GM19324 (cell line): ENCODE measurements around the gene ZDHHC18.
"Not testable (repeated sequence)": the region's sequence is repeated elsewhere in the genome, so short reads cannot be mapped to it uniquely, and the experiment has no call there.

Experiments
- ATAC-seq: cut with Tn5 transposase; IDR thresholded peaks from one replicate; pipeline ENCODE4 v1.9.1; 2021; ENCODE audit warnings: mild to moderate bottlenecking, moderate library complexity; ENCODE audit not compliant: unreplicated experiment, low FRiP score

Gene ZDHHC18

DNA sequence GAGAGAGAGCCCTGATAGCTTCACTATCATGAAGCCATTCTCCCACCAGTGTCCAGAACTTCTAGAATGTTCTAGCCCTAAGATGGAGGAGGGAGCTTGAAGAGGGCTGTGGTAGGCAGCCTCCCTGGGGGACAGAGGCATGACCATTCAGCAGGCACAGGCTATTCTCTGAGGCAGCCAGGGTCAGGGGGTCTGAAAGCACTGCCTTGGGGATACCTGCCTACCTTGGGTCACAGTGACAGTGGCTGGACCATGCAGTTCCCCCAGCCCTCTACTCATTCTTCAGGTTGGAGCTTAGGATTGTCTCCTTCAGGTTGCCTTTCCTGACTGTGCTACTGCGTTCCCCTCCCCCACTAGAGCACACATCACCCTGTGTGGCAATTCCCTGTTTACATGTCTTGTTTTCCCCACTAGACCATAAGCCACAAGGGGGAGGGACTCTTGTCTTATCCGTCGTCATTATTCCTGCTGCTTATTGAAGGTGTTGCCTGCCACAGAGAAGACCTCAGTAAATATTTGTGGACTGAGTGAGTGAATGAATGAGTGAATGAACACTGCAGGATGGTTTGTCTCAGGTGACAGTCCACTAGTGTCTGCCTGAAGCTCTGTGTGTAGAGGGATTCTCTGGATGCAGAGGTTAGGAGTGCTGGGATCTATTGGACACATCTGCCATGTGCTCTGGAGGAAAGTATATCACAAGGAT lies 5.2 kb downstream of the ZDHHC18 start:
- no peak for ATAC-seq

DNA sequence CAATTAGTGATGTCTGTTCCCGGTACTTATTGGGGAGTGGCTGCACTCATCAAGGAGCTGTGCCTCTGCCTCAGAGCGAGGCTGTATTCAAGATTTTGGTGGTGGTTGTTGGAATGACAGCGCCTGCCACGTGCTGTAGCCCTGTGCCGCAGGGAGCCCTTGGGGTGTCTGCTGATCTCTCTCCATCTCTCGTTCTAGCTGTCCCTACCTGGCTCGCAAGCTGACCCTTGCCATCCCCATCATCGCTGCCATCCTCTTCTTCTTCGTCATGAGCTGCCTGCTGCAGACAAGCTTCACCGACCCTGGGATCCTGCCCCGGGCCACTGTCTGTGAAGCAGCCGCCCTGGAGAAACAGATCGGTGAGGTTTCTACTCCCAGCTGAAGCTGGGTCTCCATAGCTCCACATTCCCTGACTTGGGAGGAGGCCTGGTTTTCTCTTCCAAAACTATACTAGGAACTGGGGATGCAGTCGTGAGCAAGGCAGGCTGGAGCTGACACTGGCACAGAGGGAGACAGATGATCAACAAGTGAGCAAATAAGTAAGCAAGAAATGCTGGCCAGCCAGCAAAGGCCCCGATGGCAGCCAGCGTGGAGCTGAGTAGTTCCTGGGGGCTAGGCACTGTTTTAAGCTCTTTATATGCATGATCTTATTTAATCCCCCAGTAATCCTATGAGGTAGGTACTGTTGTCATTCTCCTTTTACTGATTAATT lies 5.9 kb downstream of the ZDHHC18 start:
- no peak for ATAC-seq

DNA sequence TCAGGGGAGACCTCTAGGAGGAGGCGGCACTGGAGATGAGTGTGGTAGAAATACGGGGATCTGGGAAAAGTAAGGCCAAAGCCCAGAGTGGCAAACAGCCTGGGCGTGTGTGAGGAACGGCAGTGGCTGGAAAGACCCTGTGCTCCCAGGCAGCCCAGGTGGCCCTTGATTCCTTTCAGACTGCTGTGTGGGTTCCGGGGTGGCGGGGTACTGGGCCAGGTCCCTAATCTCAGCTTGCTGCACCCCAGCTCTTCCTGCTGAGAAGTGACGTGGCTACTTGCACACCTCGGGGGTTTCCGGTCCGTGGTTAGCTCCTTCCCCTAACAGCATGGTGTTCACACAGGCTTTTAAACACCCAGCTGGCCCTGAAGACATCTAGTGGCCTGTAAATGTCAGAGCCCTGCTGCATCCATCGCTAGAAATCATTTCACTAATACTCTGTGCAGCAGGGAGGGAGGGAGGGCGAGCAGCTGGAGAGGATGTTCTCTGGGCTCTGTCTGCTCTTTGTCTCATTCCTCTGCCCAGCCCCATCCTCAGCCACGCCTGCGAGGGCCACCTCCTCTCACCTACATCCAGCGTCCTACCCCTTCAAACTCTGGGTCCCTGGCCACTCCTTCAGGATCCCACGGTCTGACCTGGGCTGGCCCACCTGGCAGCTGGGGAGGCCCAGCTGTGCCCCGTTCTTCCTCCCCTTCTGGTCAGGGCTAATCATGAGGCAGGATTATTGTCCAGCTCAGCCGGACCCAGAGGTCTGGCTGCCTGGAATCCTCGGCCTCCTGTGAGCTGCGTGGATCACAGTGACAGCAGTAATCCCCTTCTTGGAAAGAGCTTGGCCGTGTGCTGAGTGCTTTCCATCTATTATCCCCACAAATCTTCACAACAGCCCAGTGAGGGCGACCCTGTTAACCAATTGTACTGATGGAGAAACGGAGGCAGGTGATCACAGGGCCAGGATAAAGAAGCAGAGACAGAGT lies 7.2 kb downstream of the ZDHHC18 start:
- peak; percentile 61 for ATAC-seq

DNA sequence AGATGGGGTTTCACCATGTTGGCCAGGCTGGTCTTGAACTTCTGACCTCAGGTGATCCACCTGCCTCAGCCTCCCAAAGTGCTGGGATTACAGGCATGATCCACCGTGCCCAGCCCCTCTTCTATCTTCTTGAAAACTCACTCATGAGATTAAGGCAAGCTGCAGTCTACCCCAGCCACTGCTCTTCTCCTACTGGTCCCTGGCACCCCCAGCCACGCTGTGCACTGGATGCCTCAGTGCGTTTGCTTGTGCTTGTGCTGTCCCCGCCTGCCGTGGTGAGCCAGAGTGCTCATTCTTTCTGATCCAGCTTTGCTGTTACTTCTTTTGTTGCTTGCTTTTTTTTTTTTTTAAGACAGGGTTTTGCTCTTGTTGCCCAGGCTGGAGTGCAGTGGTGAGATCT lies 11.2 kb downstream of the ZDHHC18 start:
- not testable (repeated sequence) for ATAC-seq

DNA sequence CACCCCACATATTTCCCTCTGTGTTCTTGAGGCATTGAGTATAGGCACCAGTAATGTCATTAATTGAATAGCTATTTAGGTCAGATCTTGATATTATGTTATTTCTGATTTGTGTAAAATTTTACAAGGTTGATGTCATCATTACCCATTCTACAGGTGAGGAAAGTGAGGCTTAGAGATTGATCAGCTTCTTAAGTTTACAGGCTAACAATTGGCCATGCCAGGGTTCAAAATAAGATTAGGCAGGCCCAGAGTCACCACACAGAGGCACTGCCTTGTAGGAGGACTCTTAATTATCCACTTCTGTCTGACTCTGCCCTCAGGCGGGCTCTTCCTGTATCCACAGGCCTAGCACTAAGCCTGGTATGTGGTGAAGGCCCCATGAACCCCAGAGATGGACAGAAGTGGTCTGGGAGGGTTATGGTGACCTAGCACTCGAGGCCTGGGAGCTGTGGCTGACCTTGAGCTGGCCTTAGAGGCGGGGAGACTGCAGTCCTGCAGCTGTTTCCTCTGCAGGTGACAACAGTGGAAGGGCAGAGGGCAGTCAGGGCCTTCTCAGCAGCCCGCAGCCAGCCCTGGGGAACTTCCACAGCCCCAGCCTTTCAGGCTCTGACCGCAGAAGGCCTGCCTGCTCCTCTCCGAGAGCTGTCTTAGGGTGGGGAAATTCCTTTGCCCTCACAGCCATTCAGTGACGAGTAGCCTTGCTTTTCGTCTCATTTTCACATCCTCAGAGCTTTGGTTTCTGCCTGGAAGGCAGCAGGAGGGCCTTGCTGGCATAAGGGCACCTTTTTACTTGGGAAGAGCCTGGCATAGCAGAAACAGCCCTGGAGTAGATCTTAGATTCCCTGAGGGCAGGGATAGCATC lies 12.2 kb downstream of the ZDHHC18 start:
- ATAC-seq: peak; percentile 77

DNA sequence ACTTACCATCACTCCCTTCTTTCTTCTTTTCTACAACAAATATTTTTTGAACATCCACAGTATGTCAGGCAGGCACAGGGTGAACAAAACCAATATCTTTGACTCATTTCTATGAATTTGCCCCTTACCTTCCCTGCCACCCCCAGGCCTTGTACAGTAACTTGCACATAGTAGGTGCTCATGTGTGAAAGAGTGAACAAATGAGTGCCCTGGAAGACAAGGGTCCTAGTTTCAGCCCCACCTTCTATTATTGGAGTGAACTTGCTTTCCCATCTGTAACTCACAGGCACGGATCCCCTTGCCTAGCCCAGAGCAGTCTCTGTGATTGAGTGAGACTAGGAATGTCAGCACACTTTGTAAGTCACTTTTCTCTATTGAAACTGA lies 12.8 kb downstream of the ZDHHC18 start:
- peak; percentile 6 for ATAC-seq

DNA sequence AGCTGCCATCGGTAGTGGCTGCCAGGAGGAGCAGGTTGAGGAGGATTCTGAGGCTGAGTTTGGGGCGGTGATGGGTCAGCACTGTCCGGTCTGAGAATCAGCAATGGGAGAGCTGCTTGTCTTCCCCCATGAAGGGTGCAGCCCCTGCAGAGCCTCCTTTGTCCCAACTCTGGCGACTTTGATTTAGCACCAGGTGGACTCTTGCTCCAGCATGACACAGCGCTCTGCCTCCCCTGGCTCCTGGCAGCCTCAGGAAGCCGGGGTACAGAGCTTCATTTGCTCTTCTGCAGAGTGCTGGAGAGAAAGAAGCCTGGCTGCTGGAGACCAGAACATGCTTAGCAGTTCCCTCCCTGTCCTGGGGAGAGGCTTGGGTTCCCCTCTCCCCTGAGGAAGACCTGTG lies 13.3 kb downstream of the ZDHHC18 start:
- ATAC-seq: no peak

DNA sequence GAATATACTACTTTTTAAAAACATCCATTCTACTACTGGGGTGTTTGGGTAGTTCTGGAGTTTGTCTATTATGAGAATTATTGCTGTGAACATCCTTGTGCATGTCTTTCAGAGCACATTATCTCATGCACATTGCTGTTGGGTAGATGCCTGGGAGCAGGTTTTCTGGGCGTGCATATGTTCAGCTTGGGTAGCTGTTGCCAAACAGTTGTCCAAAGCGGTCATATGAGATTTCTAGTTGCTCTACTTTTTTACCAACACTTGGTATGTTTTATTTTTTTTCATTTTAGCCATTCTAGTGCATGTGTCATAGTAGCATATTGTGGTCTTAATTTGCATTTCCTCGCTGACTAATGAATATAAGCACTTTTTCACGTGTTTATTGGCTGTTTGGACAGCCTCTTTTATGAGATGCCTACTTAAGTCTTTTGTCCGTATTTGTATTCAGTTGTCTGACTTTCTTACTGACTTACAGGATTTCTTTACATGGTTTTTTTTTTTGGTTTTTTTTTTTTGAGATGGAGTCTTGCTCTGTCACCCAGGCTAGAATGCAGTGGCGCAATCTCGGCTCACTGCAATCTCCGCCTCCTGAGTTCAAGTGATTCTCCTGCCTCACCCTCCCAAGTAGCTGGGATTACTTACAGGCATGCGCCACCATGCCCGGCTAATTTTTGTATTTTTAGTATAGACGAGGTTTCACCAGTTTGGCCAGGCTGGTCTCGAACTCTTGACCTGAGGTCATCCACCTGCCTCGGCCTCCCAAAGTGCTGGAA lies 18.1 kb downstream of the ZDHHC18 start:
- no peak for ATAC-seq

DNA sequence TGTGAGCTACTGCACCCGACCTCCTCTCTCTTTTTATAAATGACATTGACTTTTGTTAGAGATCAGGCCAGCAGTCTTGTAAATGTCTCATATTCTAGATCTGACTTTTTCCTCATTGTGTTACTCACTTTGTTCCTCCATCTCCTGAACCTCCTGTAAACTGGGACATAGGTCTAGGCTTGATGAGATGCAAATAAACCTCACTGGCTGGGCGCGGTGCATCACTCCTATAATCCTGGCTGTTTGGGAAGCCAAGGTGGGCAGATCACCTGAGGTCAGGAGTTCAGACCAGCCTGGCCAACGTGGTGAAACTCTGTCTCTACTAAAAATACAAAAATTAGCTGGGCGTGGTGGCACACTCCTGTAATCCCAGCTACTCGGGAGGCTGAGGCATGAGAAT lies 21.3 kb downstream of the ZDHHC18 start:
- not testable (repeated sequence) for ATAC-seq

DNA sequence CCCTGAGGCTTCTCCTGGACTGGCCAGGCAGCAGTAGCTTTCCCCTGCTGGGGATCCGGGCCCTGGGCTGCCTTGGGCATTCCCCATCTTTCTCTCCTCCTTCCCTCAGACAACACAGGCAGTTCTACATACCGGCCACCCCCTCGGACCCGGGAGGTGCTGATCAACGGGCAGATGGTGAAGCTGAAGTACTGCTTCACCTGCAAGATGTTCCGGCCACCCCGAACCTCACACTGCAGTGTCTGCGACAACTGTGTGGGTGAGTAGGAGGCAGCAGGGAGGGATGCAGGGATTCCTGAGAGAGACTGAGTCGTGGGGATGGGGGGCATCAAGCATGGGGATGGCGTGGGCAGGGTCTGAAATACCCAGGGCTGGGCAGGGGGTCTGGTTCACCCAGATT lies 22.0 kb downstream of the ZDHHC18 start:
- no peak for ATAC-seq

DNA sequence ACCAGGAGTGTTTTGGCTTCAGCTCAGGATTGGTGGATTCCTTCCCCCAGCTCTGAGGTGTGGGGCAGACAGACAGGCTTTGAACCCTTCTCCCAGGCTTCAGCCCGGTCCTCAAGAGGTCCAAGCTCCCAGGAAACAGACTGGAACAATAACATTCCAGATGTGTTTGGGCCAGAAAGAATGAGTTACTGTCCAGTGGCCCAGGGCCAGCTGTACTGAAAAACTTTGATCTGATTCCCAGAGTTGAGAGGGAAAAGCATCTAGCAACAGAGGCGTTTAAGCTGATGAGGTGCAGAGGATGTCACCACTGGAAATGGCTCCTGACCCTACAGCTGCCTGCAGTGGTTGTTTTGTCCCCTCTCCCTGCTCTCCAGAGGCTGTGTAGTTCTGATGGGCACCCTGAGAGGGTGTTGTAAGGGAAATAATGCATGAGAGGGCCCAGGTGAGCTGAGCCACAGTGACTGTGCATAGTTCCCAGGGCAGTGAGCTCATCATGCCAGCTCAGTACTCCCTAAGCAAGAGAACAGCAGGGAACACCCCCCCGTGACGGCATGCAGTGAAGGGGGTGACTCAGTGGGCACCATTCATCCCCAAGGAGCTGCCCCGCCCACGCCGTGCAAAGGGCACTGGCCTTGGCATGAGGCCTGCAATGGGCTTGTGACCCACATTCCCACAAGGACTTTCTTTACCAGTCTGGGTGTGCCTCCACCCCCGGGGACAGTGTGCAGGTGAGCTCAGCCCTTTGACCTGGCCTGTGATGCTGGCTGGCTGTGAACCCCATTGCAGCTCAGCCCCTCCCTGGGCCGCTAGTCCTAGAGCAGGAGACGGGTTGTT lies 22.7 kb downstream of the ZDHHC18 start:
- no peak for ATAC-seq

DNA sequence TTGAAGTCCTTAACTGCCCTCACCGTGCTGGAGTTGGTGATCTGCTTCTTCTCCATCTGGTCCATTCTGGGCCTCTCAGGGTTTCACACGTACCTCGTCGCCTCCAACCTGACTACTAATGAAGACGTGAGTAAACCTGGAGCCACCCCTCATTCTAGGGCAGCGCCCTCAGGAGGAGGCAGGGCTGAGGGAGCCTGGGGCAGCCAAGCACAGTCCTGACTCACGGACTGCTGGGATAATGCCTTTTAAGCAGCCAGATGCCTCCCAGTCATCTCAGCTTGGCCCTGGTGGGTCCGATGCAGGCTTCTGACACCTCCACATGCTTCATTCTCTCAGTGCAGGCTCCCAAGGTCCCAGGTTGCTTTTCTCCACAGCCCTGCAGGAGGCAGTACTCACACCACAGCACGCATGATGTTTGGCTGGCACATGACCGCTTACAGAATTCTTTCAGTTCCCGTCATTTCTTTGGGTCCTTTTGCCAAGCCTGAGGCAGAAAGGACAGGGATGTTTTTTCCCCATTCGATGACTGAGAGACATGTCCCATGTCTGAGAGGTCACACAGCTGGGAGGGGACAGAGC lies 24.7 kb downstream of the ZDHHC18 start:
- ATAC-seq: no peak

DNA sequence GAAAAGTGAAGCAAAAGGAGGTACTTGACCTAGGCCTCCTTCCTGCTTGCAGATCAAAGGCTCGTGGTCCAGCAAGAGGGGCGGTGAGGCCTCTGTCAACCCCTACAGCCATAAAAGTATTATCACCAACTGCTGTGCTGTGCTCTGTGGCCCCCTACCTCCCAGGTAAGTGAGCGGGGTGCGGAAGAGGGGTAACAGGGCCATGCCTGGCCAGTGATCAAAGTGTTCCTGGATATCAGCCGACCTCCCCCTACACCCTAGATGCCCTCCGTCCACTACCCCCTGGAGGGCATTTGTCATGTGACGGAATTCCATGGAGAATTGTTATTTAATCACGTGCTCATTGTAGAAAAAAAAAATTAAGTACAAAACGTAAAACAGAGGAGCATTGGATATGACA lies 26.2 kb downstream of the ZDHHC18 start:
- no peak for ATAC-seq

DNA sequence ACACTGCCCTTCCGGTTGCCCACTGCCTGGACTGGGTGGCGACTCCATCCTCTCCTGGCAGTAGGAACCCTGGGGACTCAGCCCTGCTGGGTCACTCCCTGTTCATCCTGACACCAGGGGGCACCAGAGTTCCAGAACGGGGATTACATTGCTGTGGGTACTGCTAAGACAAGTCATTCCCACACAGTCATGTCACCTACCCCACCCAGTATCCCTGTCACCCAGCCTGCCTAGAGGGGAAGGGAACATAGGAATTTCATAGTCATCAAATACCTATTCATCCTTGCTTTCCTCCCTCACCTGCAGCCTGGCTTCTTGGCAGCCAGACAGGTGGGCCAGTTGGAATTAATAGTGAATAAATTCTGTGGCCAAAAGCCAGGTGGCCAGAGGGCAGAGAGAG lies 26.7 kb downstream of the ZDHHC18 start:
- no peak for ATAC-seq

DNA sequence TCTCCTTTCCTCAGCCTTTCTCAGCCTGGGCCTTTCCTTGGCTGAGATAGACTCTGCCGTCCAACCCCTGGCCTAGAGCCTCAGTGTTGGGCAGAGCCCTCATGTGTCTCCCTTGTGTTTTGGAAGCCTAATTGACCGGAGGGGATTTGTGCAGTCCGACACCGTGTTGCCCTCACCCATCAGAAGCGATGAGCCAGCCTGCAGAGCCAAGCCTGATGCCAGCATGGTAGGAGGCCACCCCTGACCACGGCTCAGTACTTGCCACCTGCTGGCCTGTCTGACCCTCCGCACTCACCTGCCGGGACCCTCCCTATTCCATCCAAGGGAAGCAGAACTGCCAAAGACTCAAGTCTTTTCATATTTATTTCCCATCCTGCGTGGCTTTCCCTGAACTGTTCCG lies 27.1 kb downstream of the ZDHHC18 start:
- no peak for ATAC-seq

DNA sequence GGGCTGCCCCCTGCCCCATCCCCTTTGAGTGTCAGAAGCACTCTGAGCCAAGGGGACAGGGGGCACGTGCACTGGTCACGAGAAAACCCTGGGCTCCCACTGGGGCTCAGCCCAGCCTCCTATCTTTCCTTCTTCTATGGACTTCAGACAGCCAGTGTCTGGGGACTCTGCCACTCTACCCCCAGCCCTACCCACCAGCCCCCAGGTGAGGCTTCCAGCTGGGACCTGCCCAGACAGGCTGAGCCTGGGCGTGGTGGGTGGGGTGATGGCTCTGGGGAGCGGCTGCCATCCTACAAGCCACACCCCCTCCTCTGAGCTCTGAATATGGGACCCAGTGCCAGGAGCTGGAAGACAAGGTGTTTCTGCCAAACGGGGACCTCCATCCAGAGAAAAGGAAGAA lies 28.4 kb downstream of the ZDHHC18 start:
- no peak for ATAC-seq

DNA sequence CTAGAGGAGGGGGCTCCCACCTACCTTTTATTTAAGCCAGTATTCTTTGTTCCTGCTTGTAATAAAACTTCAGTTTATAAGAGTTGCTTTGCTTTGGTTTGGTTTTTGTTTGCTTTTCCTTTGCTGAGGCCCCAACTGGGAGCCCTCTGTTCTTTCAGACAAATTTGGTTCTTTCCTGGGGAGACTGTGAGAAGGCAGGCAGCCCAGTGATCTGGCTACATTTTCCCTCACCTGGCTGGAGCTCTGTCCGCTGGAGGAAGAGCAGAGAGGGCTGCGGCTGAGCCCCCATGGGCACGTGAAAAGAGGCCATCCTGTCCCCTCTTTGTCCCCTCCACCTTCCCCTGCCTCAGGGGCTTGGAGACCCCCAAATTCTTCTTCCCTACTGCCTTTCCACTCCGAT lies 29.1 kb downstream of the ZDHHC18 start:
- no peak for ATAC-seq

DNA sequence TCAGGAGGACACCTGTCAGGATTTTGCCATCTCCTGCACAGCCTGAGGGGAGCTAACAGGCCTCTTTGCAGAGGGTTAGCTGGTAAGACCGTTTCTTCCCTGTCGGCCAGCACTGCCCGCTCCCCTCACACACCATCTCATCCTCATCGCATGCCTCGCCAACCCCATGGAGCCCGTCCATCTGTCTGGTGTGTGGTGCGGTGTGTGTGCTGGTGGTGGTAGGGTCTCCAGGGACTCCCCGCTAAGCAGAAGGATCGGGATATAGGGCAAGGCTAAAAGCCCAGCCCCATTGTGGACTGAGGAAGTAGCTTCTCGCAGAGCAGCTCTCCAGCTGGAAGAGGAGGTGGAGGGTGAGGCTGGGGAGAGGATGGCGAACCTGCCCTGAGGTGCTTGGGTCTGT lies 29.7 kb downstream of the ZDHHC18 start:
- no peak for ATAC-seq
